HepG2 (cell line): ENCODE measurements around the gene GBE1. TPM values are rescaled to one million over a fixed set of nuclear protein-coding genes. Genes with fewer than 3 reads are reported as not detected.

Source experiments
- ATAC-seq: fragments of 200-7000 bp; cut with Tn5 transposase; 3 replicates; pipeline ENCODE4 v1.9.1; 2020; ENCODE audit warnings: mild to moderate bottlenecking, moderate library complexity
- BruUV-seq: library from RNA; stranded (reverse); fragments of 400-500 nt; replicated peaks from 2 replicates; lab custom pipeline; 2021; lab: Mats Ljungman, UMichigan
- CTCF ChIA-PET: fragments of 300-600 bp; formaldehyde crosslinking; extraction: SDS; loops from one replicate; lab custom pipeline; 2021; ENCODE audit warnings: low total read pairs, inconsistent platforms, low intra/inter-chr PET ratio; lab: Yijun Ruan, JAX
- POLR2A ChIA-PET: fragments of 350-600 bp; sonication (Branson Sonifier 250); formaldehyde crosslinking; loops from one replicate; lab custom pipeline; 2020; ENCODE audit warnings: antibody characterized with exemption, inconsistent platforms; lab: Yijun Ruan, JAX
- DNase-seq: peaks from one replicate; pipeline ENCODE4 v3.0.0-alpha.2; 2015; ENCODE audit warnings: low spot score
- FAIRE-seq: peaks from 3 replicates; lab custom pipeline; 2011; peaks lifted over from hg19 to GRCh38; lab: Jason Lieb, UNC
- H2AFZ ChIP-seq: one replicate; pipeline ENCODE4 v1.6.1; 2011; ENCODE audit warnings: low read length, inconsistent platforms
- H3K27ac ChIP-seq: fragments of 300-600 bp; 3 replicates; pipeline ENCODE4 v1.8.0; 2011; ENCODE audit warnings: mixed run types, mild to moderate bottlenecking, mixed read lengths, low read length, inconsistent platforms; ENCODE audit not compliant: insufficient read depth; ENCODE audit errors: extremely low read length
- H3K27me3 ChIP-seq, 2 experiments: fragments of 200-600 bp in 1 of 2; 2 replicates in 1 of 2; 3 replicates in 1 of 2; pipeline versions ENCODE4 v1.6.0 to v1.8.0; 2011; ENCODE audit warnings: low read length in 2 of 2, mild to moderate bottlenecking in 2 of 2, moderate library complexity in 2 of 2, inconsistent platforms in 1 of 2; ENCODE audit not compliant: insufficient read depth in 2 of 2, control insufficient read depth in 1 of 2
- H3K36me3 ChIP-seq, 2 experiments: fragments of 200-600 bp in 1 of 2; replicated peaks in 1 of 2; 2 replicates in 1 of 2; 3 replicates in 1 of 2; pipeline versions ENCODE4 v1.5.1 to v1.8.0; 2011; ENCODE audit warnings: low read length in 2 of 2, inconsistent platforms in 1 of 2; ENCODE audit not compliant: insufficient read depth in 2 of 2, control insufficient read depth in 1 of 2
- H3K4me1 ChIP-seq: 2 replicates; pipeline ENCODE4 v1.5.1; 2012; ENCODE audit warnings: low read length, inconsistent platforms; ENCODE audit not compliant: insufficient read depth
- H3K4me2 ChIP-seq: 2 replicates; pipeline ENCODE4 v1.6.0; 2011; ENCODE audit warnings: low read depth, low read length, inconsistent platforms
- H3K4me3 ChIP-seq, 3 experiments: fragments of 200-600 bp in 1 of 3; sonication (generic), shearing (Covaris generic) in 1 of 3; replicated peaks in 1 of 3; 2 replicates each; pipeline ENCODE4 v1.5.1; 2011 to 2016; ENCODE audit warnings: low read length in 3 of 3, inconsistent platforms in 2 of 3, low read depth in 2 of 3, mild to moderate bottlenecking in 2 of 3, control low read depth in 1 of 3, mixed read lengths in 1 of 3; ENCODE audit not compliant: insufficient read depth in 1 of 3
- H3K79me2 ChIP-seq: one replicate; pipeline ENCODE4 v1.6.1; 2011; ENCODE audit warnings: low read length, inconsistent platforms; ENCODE audit not compliant: insufficient read depth
- H3K9ac ChIP-seq: 2 replicates; pipeline ENCODE4 v1.6.0; 2011; ENCODE audit warnings: mild to moderate bottlenecking, low read depth, low read length, inconsistent platforms; ENCODE audit not compliant: insufficient read depth
- H3K9me3 ChIP-seq: 2 replicates; pipeline ENCODE4 v1.5.1; 2012; ENCODE audit warnings: mild to moderate bottlenecking, low read length
- H4K20me1 ChIP-seq: 2 replicates; pipeline ENCODE4 v1.6.0; 2011; ENCODE audit warnings: inconsistent platforms, mild to moderate bottlenecking, low read length, moderate library complexity; ENCODE audit not compliant: insufficient read depth
- ATF7 ChIP-seq, 2 experiments: fragments of 450-650 bp in 1 of 2; sonication (generic) in 1 of 2; formaldehyde crosslinking in 1 of 2; IDR thresholded peaks; 2 replicates each; pipeline versions ENCODE4 v1.4.0 to v1.6.1; 2016 to 2020; ENCODE audit warnings: antibody characterized with exemption in 1 of 2, mild to moderate bottlenecking in 1 of 2, missing genetic modification reagents in 1 of 2
- ZMYM2 ChIP-seq: sonication (generic); formaldehyde crosslinking; IDR thresholded peaks from 2 replicates; pipeline ENCODE4 v1.8.0; 2022; ENCODE audit warnings: mild to moderate bottlenecking, missing genetic modification reagents
- WGBS: methylation state at CpG from one replicate; pipeline ENCODE4 v1.1.6; 2017; ENCODE audit warnings: low lambda C conversion rate; 5-methylcytosine and 5-hydroxymethylcytosine counted together
- in situ Hi-C: cut with HindIII; loops from 2 replicates; pipeline ENCODE4 v1.10.0; 2017; ENCODE audit warnings: low pct_unique_long_range_greater_than_20kb; ENCODE audit not compliant: extremely low pct_ligation_motif_present
- intact Hi-C: fragments of 100-400 bp; cut with micrococcal nuclease; formaldehyde crosslinking; loops from one replicate; pipeline ENCODE4 v1.10.0; 2022; ENCODE audit not compliant: unreplicated experiment
- polyA plus RNA-seq, 8 experiments: library from polyadenylated mRNA; depleted of rRNA in 3 of 8; stranded (reverse) in 7 of 8; unstranded in 1 of 8; fragments of >200 nt; fragmentation: Illumina TruSeq in 4 of 8; extraction: Trizol in 4 of 8; gene quantifications; 2 replicates each; pipeline versions ENCODE4 v1.2.1 to v1.2.3, GENCODE V29; 2011 to 2016; ENCODE audit warnings: low read depth in 4 of 8, missing spikeins in 1 of 8, mixed read lengths in 1 of 8; ENCODE audit not compliant: insufficient read depth in 1 of 8
- total RNA-seq, 5 experiments: library from RNA; depleted of rRNA; stranded (reverse); fragments of >200 nt; fragmentation: Illumina TruSeq; extraction: Trizol; gene quantifications; 2 replicates each; pipeline ENCODE4 v1.2.3, GENCODE V29; 2016; ENCODE audit warnings: low read depth in 1 of 5
- TF ChIP-seq, protein P1 (sequence below), 2 experiments: IDR thresholded peaks; 2 replicates each; pipeline ENCODE4 v1.6.1; 2011 to 2012; ENCODE audit warnings: low read length in 2 of 2, borderline replicate concordance in 1 of 2, low read depth in 1 of 2, mild to moderate bottlenecking in 1 of 2, moderate library complexity in 1 of 2

GBE1 gene
- total and polyA plus RNA-seq, 2 of the 13 experiments (the other 11 are each of a cell fraction or from before 2014, with no cell fraction given), result 22.9 to 36.1 TPM

DNA sequence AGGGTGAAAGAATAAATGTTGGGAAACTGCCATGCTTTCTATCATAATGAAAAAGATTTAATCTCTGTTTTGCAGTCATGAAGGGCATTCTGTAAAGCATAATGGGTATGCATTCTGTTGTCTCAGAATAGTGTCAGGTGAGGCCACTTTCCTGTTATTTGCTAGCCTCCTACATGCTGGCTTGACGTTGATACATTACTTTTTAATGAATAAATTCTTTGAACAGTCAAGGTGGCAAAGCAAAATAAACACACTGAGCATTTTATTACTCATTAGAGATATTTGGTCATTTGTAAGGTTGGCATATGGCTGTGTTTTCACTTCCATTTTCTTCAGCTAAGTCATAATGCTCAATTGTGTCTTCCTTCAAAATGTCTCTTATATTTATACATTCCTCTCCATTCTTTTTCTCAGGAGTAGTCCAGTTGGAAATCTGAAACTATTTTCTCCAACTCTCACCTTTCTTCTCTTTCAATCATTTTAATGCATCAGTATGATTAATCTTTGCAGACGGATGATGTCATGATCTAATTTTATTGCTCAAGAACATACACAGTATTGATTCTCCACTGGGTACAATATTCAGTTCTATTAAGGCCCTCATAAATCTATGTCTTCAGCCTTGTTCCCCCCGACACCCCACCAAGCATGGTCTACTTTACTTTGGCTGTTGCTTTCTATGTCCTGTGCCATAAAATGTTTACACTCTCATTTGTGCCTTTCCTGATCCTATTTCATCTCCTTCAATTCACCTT lies 290.7 kb downstream of the GBE1 start:
- FAIRE-seq, result no peak
- intact Hi-C loops (no loop called here), in situ Hi-C loops (no loop called here)
- H3K27me3 ChIP-seq, result no peaks in the 10 kb centered on the region; a peak in 1 of 5 replicates
- DNase-seq, result no peak
- H3K79me2 ChIP-seq, result no peaks in the 10 kb centered on the region
- BruUV-seq, result no TSS peak
- H3K4me2 ChIP-seq, result no peak overlapping the region
- ATAC-seq, result no peak
- H3K4me1 ChIP-seq, result no peaks in the 10 kb centered on the region
- no peaks in the 10 kb centered on the region for H4K20me1 ChIP-seq
- WGBS, result 34% methylated on average over 3 of the region's 3 CpGs
- ChIA-PET CTCF (no interaction called here), POLR2A (no interaction called here)
- H3K27ac ChIP-seq, result no peak overlapping the region
- H3K4me3 ChIP-seq, result no peak overlapping the region
- no peak overlapping the region for H3K9ac ChIP-seq
- no peaks in the 10 kb centered on the region for H3K36me3 ChIP-seq
- TF ChIP-seq, protein P1, sequence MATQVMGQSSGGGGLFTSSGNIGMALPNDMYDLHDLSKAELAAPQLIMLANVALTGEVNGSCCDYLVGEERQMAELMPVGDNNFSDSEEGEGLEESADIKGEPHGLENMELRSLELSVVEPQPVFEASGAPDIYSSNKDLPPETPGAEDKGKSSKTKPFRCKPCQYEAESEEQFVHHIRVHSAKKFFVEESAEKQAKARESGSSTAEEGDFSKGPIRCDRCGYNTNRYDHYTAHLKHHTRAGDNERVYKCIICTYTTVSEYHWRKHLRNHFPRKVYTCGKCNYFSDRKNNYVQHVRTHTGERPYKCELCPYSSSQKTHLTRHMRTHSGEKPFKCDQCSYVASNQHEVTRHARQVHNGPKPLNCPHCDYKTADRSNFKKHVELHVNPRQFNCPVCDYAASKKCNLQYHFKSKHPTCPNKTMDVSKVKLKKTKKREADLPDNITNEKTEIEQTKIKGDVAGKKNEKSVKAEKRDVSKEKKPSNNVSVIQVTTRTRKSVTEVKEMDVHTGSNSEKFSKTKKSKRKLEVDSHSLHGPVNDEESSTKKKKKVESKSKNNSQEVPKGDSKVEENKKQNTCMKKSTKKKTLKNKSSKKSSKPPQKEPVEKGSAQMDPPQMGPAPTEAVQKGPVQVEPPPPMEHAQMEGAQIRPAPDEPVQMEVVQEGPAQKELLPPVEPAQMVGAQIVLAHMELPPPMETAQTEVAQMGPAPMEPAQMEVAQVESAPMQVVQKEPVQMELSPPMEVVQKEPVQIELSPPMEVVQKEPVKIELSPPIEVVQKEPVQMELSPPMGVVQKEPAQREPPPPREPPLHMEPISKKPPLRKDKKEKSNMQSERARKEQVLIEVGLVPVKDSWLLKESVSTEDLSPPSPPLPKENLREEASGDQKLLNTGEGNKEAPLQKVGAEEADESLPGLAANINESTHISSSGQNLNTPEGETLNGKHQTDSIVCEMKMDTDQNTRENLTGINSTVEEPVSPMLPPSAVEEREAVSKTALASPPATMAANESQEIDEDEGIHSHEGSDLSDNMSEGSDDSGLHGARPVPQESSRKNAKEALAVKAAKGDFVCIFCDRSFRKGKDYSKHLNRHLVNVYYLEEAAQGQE (IDR thresholded peaks at IDR 0.05; ENCODE audit: borderline replicate concordance in 1 of 2, low read depth in 1 of 2, low read length in 2 of 2), result no peak
- TF ChIP-seq ZMYM2 (CRISPR knock-in tag), result no peak
- TF ChIP-seq ATF7 (IDR thresholded peaks at IDR 0.05), result peak; percentile 83
- TF ChIP-seq ATF7 (CRISPR knock-in tag; IDR thresholded peaks at IDR 0.05), result no peak
- no peaks in the 10 kb centered on the region for H3K9me3 ChIP-seq
- no peak overlapping the region for H2AFZ ChIP-seq
